Upper lobe of left lung (tissue), 4 donors: ENCODE results near the gene NFATC2.

Experiments
- EP300 ChIP-seq, 4 donors: sonication (generic); formaldehyde crosslinking; IDR thresholded peaks; one replicate each; pipeline ENCODE4 v1.5.1; 2017; ENCODE audit warnings: antibody characterized with exemption in 4 of 4, control low read depth in 2 of 4
- POLR2A ChIP-seq, 4 donors: fragments of 450-650 bp; IDR thresholded peaks; one replicate each; pipeline ENCODE4 v1.5.1; 2016 to 2017; ENCODE audit warnings: antibody characterized with exemption in 4 of 4, mild to moderate bottlenecking in 2 of 4
- POLR2AphosphoS5 ChIP-seq, 2 donors: sonication (generic); formaldehyde crosslinking; IDR thresholded peaks; one replicate each; pipeline ENCODE4 v1.5.1; 2017; ENCODE audit warnings: antibody characterized with exemption in 2 of 2
- TF ChIP-seq, protein P1 (sequence below), 6 experiments: fragments of 450-650 bp in 4 of 6; fragments of 200-600 bp in 2 of 6; sonication (generic) in 2 of 6; IDR thresholded peaks; one replicate each; pipeline ENCODE4 v1.5.1; 2016 to 2019; ENCODE audit warnings: antibody characterized with exemption in 6 of 6

DNA sequence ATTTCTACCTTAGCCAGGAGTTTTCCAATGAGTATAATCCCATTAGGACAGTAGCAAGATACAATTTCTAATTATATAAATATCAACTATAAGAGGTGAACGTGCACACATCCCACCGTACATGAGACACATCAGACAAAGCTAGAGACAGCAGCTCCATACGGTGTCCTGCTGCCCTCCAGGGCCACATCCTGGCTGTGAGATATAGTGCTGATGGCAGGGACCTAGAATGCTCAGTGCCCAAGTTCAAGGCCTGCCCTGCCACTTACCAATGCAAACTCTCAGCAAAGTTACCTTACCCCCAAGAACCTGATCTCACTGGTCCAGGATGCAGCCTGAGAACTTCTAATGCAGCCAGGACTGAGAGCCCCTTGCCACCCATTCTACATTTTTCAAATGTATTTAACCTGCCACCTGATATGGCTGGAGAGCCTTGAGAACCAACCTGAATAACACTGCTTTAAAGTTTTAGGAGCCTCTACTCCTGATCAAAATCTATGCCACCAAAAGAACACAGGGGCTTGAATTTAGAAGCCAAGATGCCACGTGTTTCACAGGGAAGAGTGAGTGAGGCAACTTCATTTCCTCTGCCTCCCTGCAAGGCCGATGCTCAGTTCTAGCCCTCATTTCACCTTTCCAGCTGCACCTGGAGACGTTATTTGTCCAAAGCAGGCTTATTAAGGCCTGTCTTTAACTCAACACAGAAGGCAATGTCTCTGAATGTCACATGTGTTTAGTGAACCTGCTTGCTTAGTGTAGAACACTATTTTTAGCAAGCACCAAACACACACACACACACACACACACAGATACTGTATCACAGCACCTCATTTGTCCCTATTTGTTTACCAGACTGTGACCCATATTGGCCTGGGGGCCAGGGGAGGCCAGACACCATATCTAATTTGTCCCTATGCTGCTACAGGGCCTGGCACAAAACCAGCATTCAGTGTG, 6.1 kb downstream of the NFATC2 start:
- TF ChIP-seq POLR2A (IDR thresholded peaks at IDR 0.05) (no peak), EP300 (IDR thresholded peaks at IDR 0.05) (no peak), POLR2AphosphoS5 (IDR thresholded peaks at IDR 0.05) (no peak)
- TF ChIP-seq, protein P1, sequence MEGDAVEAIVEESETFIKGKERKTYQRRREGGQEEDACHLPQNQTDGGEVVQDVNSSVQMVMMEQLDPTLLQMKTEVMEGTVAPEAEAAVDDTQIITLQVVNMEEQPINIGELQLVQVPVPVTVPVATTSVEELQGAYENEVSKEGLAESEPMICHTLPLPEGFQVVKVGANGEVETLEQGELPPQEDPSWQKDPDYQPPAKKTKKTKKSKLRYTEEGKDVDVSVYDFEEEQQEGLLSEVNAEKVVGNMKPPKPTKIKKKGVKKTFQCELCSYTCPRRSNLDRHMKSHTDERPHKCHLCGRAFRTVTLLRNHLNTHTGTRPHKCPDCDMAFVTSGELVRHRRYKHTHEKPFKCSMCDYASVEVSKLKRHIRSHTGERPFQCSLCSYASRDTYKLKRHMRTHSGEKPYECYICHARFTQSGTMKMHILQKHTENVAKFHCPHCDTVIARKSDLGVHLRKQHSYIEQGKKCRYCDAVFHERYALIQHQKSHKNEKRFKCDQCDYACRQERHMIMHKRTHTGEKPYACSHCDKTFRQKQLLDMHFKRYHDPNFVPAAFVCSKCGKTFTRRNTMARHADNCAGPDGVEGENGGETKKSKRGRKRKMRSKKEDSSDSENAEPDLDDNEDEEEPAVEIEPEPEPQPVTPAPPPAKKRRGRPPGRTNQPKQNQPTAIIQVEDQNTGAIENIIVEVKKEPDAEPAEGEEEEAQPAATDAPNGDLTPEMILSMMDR (IDR thresholded peaks at IDR 0.05): no peak
